HEK293T (cell line): Measurements from ENCODE around the gene AFF1.

ENCODE experiments used
- BHLHE40 ChIP-seq: fragments of 450-650 bp; IDR thresholded peaks from 2 replicates; pipeline ENCODE4 v1.6.1; 2016; ENCODE audit warnings: mild to moderate bottlenecking, moderate library complexity, borderline replicate concordance
- CTBP1 ChIP-seq: fragments of 450-650 bp; IDR thresholded peaks from 2 replicates; pipeline ENCODE4 v1.6.1; 2016; ENCODE audit warnings: borderline replicate concordance
- ELF4 ChIP-seq: fragments of 450-650 bp; IDR thresholded peaks from 2 replicates; pipeline ENCODE4 v1.6.1; 2017; ENCODE audit warnings: antibody characterized with exemption
- FOXM1 ChIP-seq: fragments of 450-650 bp; IDR thresholded peaks from 2 replicates; pipeline ENCODE4 v1.6.1; 2017; ENCODE audit warnings: mild to moderate bottlenecking, borderline replicate concordance
- LEF1 ChIP-seq: fragments of 450-650 bp; IDR thresholded peaks from 2 replicates; pipeline ENCODE4 v1.6.1; 2017; ENCODE audit warnings: mild to moderate bottlenecking, borderline replicate concordance
- SP1 ChIP-seq: fragments of 450-650 bp; IDR thresholded peaks from 2 replicates; pipeline ENCODE4 v1.6.1; 2017
- TARDBP ChIP-seq: fragments of 450-650 bp; IDR thresholded peaks from 2 replicates; pipeline ENCODE4 v1.6.1; 2016
- ZNF384 ChIP-seq: fragments of 450-650 bp; IDR thresholded peaks from 2 replicates; pipeline ENCODE4 v1.6.1; 2016

GRCh38 chr4:87081826-87082225 lies 147.0 kb downstream of the AFF1 start:
- TF ChIP-seq FOXM1 (no peak), TARDBP (no peak), BHLHE40 (no peak), SP1 (no peak), LEF1 (no peak), ZNF384 (no peak), CTBP1 (no peak), ELF4 (no peak)
